AG10803 (cell line): ENCODE measurements around the gene ANP32B.
"Not testable (repeated sequence)": the region's sequence is repeated elsewhere in the genome, so short reads cannot be mapped to it uniquely, and the experiment has no call there.

Source experiments
- DNase-seq: peaks from one replicate; pipeline ENCODE4 v3.0.0; 2010; ENCODE audit warnings: low read depth
- H3K4me3 ChIP-seq: 2 replicates; pipeline ENCODE4 v1.5.1; 2011; ENCODE audit warnings: mild to moderate bottlenecking, low read length, control low read depth
- TF ChIP-seq, protein P1 (sequence below): conservative IDR thresholded peaks from 2 replicates; pipeline ENCODE4 v1.5.1; 2011; ENCODE audit warnings: mild to moderate bottlenecking, low read length, control low read depth, inconsistent platforms

ANP32B gene

DNA sequence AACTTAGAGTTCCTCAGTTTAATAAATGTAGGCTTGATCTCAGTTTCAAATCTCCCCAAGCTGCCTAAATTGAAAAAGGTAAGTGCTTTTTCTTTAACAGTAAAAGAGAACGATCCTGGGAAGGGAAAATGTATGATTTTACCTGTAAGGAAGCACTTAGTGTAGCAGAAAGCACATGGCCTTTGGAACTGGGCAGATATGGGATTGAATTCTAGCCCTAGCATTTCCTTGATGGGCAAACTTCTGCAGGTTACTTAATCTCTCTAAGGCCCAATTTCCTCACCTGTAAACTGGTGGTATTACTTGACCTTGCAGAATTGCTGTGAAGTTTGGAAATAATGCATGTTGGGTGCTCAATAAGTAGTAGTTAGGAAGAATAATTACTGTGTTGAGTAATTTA lies 11.6 kb downstream of the ANP32B start:
- no peak overlapping the region for H3K4me3 ChIP-seq
- DNase-seq: no peak
- TF ChIP-seq, protein P1, sequence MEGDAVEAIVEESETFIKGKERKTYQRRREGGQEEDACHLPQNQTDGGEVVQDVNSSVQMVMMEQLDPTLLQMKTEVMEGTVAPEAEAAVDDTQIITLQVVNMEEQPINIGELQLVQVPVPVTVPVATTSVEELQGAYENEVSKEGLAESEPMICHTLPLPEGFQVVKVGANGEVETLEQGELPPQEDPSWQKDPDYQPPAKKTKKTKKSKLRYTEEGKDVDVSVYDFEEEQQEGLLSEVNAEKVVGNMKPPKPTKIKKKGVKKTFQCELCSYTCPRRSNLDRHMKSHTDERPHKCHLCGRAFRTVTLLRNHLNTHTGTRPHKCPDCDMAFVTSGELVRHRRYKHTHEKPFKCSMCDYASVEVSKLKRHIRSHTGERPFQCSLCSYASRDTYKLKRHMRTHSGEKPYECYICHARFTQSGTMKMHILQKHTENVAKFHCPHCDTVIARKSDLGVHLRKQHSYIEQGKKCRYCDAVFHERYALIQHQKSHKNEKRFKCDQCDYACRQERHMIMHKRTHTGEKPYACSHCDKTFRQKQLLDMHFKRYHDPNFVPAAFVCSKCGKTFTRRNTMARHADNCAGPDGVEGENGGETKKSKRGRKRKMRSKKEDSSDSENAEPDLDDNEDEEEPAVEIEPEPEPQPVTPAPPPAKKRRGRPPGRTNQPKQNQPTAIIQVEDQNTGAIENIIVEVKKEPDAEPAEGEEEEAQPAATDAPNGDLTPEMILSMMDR: no peak

DNA sequence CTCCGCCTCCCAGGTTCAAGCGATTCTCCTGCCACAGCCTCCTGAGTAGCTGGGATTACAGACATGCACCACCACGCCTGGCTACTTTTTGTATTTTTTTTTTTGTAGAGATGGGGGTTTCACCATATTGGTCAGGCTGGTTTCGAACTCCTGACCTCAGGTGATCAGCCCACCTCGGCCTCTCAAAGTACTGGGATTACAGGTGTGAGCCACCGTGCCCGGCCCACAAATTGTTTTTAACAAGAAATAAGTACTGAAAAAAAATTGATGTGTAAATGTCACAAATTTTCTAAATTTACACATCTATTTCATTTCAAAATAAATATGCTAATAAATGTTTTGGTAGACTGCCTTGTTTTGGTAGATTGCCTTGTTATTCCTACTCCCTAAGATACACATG lies 13.5 kb downstream of the ANP32B start:
- not testable (repeated sequence) for H3K4me3 ChIP-seq, DNase-seq

DNA sequence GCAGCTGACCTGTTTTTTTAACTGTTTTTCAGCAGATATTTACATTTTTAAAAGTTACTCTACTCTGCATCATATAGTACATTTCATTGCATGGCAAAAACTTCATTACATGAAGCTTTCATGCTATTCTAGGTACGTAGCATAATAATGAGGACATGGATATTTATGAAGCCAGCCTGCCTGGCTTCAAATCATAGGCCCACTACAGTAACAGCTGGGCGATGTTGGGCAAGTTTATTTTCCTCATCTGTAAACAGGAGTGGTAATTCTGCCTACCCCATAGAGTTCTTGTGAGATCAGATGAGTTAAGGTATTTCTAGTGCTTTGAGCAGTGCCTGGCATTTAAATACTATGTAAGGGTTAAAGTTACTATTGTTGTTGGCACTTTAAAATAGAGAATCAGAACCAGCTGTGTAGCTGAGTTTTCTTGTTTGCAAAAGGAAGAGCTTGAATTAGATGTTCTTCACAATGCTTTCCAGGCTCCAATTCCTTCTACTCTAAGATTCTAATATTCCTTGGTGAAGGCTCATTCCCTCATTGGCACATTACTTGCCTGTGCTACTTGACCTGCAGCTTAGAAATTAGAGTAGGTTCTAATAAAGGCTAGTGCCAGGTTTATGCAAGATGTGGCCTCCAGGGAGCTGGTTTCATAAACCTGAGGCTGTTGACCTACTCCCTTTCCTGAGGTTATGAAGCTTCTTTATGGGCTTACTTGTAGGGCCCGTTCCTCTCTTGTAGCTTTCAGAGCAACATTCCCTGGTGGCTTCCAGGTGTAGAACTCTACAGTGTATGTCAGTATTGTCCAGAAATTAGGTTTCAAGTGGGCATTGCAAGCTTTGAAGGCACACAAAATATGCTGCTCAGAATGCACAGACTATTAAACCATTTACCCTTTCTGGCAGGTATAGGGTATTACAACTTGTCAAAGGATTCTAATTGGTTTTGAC lies 14.5 kb downstream of the ANP32B start:
- TF ChIP-seq, protein P1: no peak
- DNase-seq: peak; percentile 11
- H3K4me3 ChIP-seq: no peak overlapping the region

DNA sequence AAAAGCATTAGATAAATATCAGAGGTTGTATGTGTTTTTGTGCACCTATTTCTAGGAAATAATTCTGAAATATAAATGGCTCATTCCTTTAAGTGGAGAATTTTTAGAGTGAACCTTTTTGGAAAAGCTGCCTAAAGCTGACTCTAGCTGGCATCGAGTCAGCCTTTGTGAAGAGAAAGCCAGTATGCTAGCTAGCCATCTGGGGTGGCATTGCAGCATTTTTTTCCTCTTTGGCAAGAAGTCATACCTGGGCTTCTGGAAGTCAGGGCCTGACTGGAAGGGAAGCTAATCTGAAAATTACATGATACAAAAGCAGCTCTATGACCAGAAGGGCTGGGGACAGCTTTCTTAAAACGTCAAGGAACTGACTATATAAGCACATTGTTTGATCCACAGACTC lies 19.7 kb downstream of the ANP32B start:
- H3K4me3 ChIP-seq: no peak overlapping the region
- DNase-seq: peak; percentile 45
- TF ChIP-seq, protein P1: no peak

DNA sequence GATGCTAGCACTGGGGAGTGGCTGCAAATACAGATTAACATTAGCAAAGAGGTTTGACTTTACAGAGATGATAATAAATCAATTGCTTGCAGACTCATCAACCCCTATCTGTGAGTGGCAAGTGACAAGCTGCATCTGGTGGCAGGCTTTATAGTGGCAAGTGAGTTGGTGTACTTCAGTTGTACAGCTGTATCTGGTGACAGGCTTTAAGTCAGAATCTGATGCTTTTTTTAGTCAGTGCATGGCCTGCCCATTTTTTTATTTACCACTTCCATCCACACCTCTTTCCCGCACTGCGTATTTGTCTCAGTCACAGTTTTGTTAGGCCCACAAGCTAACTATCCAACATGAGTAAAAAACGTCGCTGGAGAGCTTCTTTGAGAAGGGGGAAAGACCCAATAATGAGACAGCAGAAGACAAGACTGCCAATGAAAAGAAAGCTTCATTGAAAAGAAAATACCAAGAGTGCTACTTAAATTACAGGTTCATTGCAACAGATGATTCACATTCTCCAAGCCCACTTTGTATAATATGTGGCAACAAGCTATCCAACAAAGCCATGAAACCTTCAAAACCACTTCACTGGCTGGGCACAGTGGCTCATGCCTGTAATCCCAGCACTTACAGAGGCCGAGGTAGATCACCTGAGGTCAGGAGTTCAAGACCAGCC lies 23.1 kb downstream of the ANP32B start:
- H3K4me3 ChIP-seq: no peak overlapping the region
- DNase-seq: no peak
- TF ChIP-seq, protein P1: no peak

- TF ChIP-seq, protein P1: no peak
Measured at GRCh38 chr9:98007251-98007928, 24.2 kb downstream of the ANP32B start.

GRCh38 chr9:98008764-98009163 lies 25.6 kb downstream of the ANP32B start:
- DNase-seq: no peak
- H3K4me3 ChIP-seq: no peak overlapping the region
- TF ChIP-seq, protein P1: no peak

More at GRCh38 chr9:98007251-98007928, 24.2 kb downstream of the ANP32B start:
- DNase-seq: peak; percentile 16
- H3K4me3 ChIP-seq: no peak overlapping the region
